ENCODE data around the gene KRT16.
"Not testable (repeated sequence)": the region's sequence is repeated elsewhere in the genome, so short reads cannot be mapped to it uniquely, and the experiment has no call there.

Gene KRT16

DNA sequence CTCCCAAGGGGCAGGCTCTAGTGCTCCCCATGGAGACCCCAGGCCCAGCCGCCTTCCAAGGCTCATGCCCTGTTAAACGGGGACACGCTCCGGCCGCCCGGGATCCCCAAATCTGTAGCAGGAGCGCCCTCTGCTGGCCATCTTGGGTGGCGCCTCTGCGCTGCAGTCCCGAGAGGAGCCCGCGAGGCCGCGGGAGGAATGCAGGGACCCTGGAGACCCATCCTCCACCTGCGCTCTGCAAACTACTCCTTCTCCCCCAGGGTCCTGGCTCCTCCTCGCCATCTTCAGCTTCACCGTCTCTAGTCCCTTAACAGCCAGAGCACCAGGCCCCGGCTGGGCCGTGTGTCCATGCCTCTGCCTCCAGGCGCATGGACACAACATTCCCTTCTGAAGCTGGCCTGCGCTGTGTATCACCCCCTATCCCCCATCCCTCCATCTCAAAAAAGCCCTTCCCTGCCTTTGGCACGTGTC, 35.4 kb upstream of the KRT16 start:
- H3K9ac ChIP-seq (ENCODE audit: low read length): peak overlapping the region; percentile 75; the same call in 1 of the 2 replicates
- H3K4me2 ChIP-seq (ENCODE audit: low read depth, low read length): peak overlapping the region; percentile 99
- H3K27me3 ChIP-seq (replicated peaks; ENCODE audit: insufficient read depth, low read length): no peaks in the 10 kb centered on the region
- H2AFZ ChIP-seq (ENCODE audit: low read length): peak overlapping the region; percentile 88
- no peaks in the 10 kb centered on the region for H3K9me2 ChIP-seq (replicated peaks; ENCODE audit: insufficient read depth, low read length)
- no peaks in the 10 kb centered on the region for H3K36me3 ChIP-seq (replicated peaks; ENCODE audit: insufficient read depth, low read length)
- no peaks in the 10 kb centered on the region for H3F3A ChIP-seq (ENCODE audit: insufficient read depth, low read length)
- no peak overlapping the region for H3K27ac ChIP-seq (ENCODE audit: low read length)
- 0 out of 2 replicates have a peak, but pooled peaks cover 4% of the 10 kb centered on the region for H3K4me1 ChIP-seq (ENCODE audit: low read length)
- H4K20me1 ChIP-seq (ENCODE audit: insufficient read depth, low read length): no peaks in the 10 kb centered on the region
- TF ChIP-seq, protein P1, sequence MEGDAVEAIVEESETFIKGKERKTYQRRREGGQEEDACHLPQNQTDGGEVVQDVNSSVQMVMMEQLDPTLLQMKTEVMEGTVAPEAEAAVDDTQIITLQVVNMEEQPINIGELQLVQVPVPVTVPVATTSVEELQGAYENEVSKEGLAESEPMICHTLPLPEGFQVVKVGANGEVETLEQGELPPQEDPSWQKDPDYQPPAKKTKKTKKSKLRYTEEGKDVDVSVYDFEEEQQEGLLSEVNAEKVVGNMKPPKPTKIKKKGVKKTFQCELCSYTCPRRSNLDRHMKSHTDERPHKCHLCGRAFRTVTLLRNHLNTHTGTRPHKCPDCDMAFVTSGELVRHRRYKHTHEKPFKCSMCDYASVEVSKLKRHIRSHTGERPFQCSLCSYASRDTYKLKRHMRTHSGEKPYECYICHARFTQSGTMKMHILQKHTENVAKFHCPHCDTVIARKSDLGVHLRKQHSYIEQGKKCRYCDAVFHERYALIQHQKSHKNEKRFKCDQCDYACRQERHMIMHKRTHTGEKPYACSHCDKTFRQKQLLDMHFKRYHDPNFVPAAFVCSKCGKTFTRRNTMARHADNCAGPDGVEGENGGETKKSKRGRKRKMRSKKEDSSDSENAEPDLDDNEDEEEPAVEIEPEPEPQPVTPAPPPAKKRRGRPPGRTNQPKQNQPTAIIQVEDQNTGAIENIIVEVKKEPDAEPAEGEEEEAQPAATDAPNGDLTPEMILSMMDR (IDR thresholded peaks at IDR 0.05; ENCODE audit: low read length): peak; percentile 92
- no peak for TF ChIP-seq EZH2phosphoT487 (IDR thresholded peaks at IDR 0.05; ENCODE audit: low read length)
- H3K79me2 ChIP-seq (ENCODE audit: low read length): no peaks in the 10 kb centered on the region
- peak overlapping the region; percentile 62 for H3K4me3 ChIP-seq (ENCODE audit: low read length)
- peak; percentile 79 for DNase-seq
- H3K9me3 ChIP-seq (replicated peaks; ENCODE audit: insufficient read depth, low read length): no peaks in the 10 kb centered on the region

DNA sequence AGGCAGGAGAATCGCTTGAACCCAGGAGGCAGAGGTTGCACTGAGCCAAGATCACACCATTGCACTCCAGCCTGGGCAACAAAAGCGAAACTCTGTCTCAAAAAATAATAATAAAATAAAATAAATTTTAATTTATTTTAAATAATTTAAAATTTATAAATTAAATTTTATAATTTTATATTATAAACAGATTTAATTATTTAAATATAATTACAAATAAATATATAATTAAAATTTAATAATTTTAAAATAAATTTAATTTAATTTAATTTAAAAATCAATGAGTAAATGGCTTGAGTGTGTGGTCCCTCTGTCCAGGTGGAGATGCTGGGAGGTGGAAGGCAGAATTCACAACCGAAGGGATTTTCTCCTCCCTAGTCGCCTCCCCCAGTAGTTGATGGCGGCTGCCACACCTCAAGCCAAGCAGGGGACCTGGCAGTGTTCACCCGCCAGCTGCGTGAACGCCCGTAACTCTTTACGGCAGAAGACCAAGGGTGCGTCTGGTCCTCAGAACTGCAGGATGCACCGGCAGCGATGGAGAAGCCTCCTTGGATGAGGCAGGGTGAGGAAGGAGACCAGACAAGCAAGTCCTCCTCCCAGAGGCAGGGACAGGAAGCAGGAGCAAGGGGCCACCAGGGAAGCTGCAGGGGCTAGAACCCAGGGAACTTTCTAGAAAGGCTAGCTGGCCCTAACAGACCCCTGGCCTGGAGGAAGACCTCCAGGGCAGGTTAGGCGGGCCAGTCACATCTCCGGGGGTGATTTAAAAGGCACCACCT, 34.7 kb upstream of the KRT16 start:
- Histone ChIP-seq H3K9me3 (replicated peaks; ENCODE audit: insufficient read depth, low read length) (no peaks in the 10 kb centered on the region), H3K4me3 (ENCODE audit: low read length) (peak overlapping the region; percentile 62), H2AFZ (ENCODE audit: low read length) (peak overlapping the region; percentile 88), H3K9ac (ENCODE audit: low read length) (no peak overlapping the region), H3K27ac (ENCODE audit: low read length) (no peak overlapping the region), H3F3A (ENCODE audit: insufficient read depth, low read length) (no peaks in the 10 kb centered on the region), H3K4me1 (ENCODE audit: low read length) (0 out of 2 replicates have a peak, but pooled peaks cover 4% of the 10 kb centered on the region), H3K4me2 (ENCODE audit: low read depth, low read length) (peak overlapping the region; percentile 99), H3K27me3 (replicated peaks; ENCODE audit: insufficient read depth, low read length) (no peaks in the 10 kb centered on the region), H3K36me3 (replicated peaks; ENCODE audit: insufficient read depth, low read length) (no peaks in the 10 kb centered on the region), H3K79me2 (ENCODE audit: low read length) (no peaks in the 10 kb centered on the region), H3K9me2 (replicated peaks; ENCODE audit: insufficient read depth, low read length) (no peaks in the 10 kb centered on the region), H4K20me1 (ENCODE audit: insufficient read depth, low read length) (no peaks in the 10 kb centered on the region)
- no peak for DNase-seq
- no peak for TF ChIP-seq EZH2 (optimal IDR thresholded peaks at IDR 0.05; ENCODE audit: low read depth, low read length)

GRCh38 chr17:41642252-41643156, 29.9 kb upstream of the KRT16 start:
- no peaks in the 10 kb centered on the region for H3K79me2 ChIP-seq (ENCODE audit: low read length)
- no peaks in the 10 kb centered on the region for H3K9me3 ChIP-seq (replicated peaks; ENCODE audit: insufficient read depth, low read length)
- H3K27me3 ChIP-seq (replicated peaks; ENCODE audit: insufficient read depth, low read length): peaks cover 12% of the 10 kb centered on the region
- H3K4me2 ChIP-seq (ENCODE audit: low read depth, low read length): no peak overlapping the region
- H3F3A ChIP-seq (ENCODE audit: insufficient read depth, low read length): no peaks in the 10 kb centered on the region
- H4K20me1 ChIP-seq (ENCODE audit: insufficient read depth, low read length): no peaks in the 10 kb centered on the region
- H2AFZ ChIP-seq (ENCODE audit: low read length): no peak overlapping the region
- H3K36me3 ChIP-seq (replicated peaks; ENCODE audit: insufficient read depth, low read length): no peaks in the 10 kb centered on the region
- no peak for DNase-seq
- TF ChIP-seq, protein P1 (IDR thresholded peaks at IDR 0.05; ENCODE audit: low read length): no peak
- no peak for TF ChIP-seq EZH2 (optimal IDR thresholded peaks at IDR 0.05; ENCODE audit: low read depth, low read length)
- no peak for TF ChIP-seq EZH2phosphoT487 (IDR thresholded peaks at IDR 0.05; ENCODE audit: low read length)
- H3K27ac ChIP-seq (ENCODE audit: low read length): no peak overlapping the region
- no peak overlapping the region for H3K4me3 ChIP-seq (ENCODE audit: low read length)
- H3K9ac ChIP-seq (ENCODE audit: low read length): no peak overlapping the region
- H3K9me2 ChIP-seq (replicated peaks; ENCODE audit: insufficient read depth, low read length): no peaks in the 10 kb centered on the region
- H3K4me1 ChIP-seq (ENCODE audit: low read length): 0 out of 2 replicates have a peak, but pooled peaks cover 2% of the 10 kb centered on the region

DNA sequence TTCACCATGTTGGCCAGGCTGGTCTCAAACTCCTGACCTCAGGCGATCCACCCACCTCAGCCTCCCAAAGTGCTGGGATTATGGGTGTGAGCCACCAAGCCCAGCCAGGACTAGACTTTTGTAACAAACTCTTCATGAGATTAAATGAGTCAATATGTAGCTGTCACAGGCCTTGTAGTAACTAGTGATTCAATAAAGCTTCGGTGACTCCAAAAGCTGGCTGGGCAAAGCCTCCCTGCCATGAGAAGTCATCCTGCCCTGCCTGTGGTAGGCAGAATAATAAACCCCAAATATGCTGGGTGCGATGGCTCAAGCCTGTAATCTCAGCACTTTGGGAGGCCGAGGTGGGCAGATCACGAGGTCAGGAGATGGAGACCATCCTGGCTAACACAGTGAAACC, 28.0 kb upstream of the KRT16 start:
- H3F3A ChIP-seq (ENCODE audit: insufficient read depth, low read length); H3K9ac ChIP-seq (ENCODE audit: low read length); H3K4me3 ChIP-seq (ENCODE audit: low read length); H3K36me3 ChIP-seq (replicated peaks; ENCODE audit: insufficient read depth, low read length); H3K9me3 ChIP-seq (replicated peaks; ENCODE audit: insufficient read depth, low read length); H3K27ac ChIP-seq (ENCODE audit: low read length); H3K79me2 ChIP-seq (ENCODE audit: low read length); H3K9me2 ChIP-seq (replicated peaks; ENCODE audit: insufficient read depth, low read length); H3K4me2 ChIP-seq (ENCODE audit: low read depth, low read length); H4K20me1 ChIP-seq (ENCODE audit: insufficient read depth, low read length); H2AFZ ChIP-seq (ENCODE audit: low read length); H3K4me1 ChIP-seq (ENCODE audit: low read length); DNase-seq: not testable (repeated sequence)
- H3K27me3 ChIP-seq (replicated peaks; ENCODE audit: insufficient read depth, low read length): peaks cover 12% of the 10 kb centered on the region

Measured in MM.1S (cell line).